Measurements from ENCODE around the gene RFXANK.
"Not testable (repeated sequence)": the region's sequence is repeated elsewhere in the genome, so short reads cannot be mapped to it uniquely, and the experiment has no call there.

Gene RFXANK, protein sequence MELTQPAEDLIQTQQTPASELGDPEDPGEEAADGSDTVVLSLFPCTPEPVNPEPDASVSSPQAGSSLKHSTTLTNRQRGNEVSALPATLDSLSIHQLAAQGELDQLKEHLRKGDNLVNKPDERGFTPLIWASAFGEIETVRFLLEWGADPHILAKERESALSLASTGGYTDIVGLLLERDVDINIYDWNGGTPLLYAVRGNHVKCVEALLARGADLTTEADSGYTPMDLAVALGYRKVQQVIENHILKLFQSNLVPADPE

DNA sequence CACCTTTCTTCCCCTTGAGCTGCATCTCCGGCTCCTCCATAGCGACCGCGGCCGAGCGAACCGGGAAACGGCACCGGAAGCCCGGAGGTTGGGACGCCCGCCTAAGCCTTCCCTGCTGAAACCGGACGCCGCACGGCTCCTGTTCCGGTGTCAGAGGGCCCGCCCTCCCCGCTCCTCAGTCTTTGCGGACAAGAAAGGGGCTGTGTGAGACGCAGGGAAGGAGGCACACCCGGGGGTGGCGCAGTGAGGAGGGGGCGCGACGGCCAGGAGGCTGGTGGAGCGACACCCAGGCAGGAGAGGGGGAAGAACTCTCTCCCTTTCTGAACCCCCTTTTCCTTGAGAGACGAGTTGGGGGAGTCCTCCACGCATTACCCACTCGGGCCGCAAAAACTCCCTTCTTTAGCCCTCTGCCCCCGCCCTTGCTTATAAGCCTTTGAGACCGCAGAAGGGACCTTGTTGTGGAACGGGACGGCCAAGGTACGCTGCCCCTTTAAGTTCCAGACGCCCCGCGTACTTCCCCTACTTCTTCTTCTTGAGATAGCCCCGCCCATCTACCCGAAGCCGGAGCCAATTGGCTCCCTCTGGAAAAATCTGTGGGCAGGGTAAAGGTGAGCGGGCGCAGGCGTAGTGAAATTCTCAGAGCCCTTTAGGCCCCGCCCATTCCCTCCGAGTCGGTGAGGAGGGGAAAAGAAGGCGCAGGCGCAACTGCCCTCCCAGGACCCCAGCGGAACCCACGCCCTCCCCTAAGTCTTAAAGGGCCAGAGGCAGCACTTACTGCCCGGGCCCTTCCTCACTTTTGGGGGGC, at the start of gene RFXANK, which contains the start of gene BORCS8:
Gene RFXANK (plus strand): TSS at position 181 of the 805 bp plus-strand sequence. CDS start 1,689 bp downstream, outside the sequence.
Gene BORCS8 (minus strand): TSS at position 75 of the 805 bp plus-strand sequence. CDS start 35 bp downstream, at position 40.
- DNase-seq: peak; percentile 99

DNA sequence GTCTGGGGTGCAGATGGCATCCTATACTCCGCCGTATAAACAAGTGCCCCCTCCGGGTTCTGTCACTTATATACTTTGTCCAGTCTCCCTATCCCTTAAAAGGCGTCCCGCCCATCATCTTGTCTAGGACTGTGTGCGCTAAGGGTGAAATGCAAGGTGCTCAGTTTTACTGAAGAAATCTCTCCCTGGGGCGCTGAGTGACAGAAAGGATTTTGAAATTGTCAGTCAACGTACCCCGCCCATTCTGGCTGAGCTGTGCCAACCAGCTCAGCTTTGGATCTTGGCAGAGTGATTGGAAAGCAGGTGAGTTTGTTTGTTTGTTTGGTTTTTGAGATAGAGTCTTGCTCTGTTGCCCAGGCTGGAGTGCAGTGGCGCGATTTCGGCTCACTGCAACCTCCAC, 49.7 kb upstream of the RFXANK start:
- DNase-seq: no peak

DNA sequence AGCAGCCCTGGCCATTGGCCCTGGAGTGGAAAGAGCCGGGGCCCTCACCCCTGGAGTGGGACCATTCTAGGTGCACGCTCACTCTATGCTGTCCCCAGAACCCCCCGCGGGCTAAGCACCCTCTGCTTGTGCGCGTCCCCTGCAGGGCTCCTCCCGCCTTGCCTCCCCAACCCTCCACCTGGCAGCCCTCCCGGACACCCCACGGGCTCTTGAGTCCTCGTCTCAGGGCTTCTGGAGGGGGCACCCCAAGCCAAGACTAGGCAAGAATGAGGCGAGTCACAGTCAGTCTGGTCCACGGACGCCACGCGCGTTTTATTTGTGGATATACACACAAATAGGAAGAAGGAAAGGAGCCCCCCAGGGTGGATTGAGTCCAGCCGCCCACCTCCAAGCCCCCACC, 46.8 kb upstream of the RFXANK start:
- DNase-seq: no peak

DNA sequence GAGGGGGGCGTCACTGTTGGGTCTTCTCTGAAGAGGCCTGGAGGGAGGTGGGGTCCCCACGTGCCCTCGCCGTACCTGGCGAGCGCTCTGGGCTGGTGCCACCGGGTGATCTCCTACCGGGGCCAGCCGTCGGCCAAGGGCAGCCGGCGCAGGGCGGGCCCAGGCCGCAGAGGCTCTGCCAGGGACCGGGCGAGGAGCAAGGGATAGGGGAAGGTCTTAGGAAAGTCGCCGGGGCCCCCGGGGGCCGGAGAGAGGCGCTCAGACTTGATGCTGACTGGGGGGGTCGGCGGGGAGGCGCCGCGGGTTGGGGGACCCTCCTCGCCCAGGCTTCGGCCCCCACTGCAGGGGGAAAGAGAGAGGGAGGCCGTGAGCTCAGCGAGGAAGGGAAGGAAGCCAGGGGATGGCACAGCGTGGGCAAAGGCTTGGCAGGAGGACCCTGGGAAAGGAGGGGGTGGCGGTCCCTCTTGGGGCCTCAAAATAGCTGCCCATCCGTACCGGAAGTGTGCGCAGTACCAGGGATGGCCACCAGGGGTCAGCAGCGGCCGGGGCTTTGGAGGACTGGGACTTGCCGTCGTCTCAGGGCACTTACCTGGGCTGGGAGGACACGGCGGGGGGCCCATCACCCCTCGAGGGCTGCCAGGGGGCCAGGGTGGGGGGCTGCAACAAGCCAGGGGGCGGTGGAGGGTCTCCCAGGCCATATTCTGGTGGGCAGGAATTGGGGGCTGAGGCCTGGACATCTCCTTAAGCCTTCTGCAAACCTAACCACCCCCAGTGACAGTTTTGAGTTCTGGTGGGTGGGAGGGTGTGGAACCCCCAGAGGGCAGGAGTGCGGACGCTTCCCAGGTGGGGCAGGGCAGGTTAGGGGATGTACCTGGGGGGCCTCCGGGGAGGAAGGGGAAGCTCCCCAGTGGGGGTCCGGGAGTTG, 46.1 kb upstream of the RFXANK start:
- DNase-seq: peak; percentile 79 to 86

DNA sequence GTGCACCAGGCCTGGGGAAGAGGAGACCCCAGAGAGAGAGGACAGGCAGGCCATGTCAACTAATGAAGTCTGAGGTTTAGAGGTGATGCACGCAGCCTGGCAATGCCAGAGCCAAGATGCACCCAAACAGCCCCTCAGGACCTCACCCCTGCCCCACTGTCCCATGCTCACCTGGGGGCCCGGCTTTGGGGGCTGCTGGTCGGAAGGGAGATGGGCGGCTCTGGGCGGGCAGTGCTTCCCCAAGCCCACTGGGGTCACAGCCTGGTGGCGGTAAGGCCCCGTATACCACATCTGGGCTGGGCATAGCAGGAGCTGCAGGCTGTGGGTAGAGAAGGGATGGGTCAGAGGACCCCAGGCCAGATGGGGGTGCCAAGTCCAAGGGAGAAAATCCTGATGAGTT, 45.2 kb upstream of the RFXANK start:
- no peak for DNase-seq

DNA sequence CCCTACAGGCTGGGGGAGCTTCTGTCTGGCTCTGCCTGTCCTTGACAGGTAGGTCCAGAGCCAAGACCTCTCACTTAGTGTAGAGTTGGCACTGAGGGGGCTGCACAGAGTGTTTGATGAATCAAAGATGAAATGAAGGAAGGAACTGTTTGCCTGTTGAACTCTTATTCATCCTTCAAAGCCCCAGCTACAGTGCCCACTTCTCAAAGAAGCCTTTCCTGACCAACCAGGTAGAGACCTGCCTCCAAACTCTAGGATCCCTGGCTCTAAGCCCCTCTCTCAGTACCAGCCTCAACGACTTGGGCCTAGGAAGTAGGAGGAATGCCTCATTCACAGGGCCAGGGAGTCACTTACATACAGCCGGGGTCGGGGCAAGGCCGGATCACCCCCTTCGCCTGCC, 44.7 kb upstream of the RFXANK start:
- DNase-seq: no peak

DNA sequence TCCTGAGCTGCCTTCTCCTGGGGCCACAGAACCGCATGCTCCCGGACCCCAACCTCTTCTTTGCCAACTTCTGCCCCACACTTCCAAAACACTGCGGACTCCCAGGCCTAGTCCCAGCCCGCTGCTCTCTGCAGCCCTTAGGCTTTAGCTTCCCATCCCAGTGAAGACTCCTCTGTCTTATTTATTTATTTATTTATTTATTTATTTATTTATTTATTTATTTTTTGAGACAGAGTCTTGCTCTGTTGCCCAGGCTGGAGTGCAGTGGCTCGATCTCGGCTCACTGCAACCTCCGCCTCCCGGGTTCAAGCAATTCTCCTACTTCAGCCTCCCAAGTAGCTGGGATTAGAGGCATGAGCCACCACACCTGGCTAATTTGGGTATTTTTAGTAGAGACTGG, 43.6 kb upstream of the RFXANK start:
- not testable (repeated sequence) for DNase-seq

DNA sequence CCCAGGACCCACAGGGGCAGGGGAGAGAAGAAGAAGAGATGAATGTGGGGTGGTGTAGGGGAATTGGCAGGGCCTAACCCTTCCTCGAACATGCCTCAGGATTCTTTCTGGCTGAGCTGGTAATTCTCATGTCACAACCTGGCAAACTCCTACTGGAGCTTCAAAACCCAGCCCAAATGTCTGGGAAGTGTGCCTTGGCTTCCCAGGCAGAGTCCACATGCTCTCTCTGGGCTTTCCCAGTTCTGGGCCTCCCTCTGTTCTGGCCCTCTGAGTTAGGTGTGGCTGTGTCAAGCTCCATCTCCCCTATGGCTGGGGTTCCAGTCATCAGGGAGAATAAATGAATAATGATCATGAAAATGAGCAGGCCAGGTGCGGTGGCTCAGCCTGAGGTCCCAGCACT, 42.6 kb upstream of the RFXANK start:
- DNase-seq: no peak

DNA sequence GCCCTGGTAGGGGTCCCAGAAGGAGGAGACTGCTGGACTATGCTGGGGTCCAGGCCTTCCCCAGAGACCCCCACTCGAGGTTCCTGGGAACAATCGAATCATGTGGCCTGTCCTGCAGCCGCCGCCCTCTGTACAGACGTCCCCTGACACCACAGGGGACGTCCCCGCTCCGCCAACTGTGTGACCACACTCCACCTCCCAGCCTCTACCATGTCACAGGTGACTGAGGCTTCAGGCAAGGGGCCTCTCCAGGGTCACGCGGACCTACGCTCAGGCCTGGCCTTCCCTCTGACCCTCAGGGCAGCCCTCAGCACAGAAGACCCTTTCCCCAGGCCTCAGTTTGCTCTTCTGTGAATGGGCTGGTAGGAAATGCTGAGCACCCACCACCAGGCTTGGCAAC, 40.6 kb upstream of the RFXANK start:
- no peak for DNase-seq

DNA sequence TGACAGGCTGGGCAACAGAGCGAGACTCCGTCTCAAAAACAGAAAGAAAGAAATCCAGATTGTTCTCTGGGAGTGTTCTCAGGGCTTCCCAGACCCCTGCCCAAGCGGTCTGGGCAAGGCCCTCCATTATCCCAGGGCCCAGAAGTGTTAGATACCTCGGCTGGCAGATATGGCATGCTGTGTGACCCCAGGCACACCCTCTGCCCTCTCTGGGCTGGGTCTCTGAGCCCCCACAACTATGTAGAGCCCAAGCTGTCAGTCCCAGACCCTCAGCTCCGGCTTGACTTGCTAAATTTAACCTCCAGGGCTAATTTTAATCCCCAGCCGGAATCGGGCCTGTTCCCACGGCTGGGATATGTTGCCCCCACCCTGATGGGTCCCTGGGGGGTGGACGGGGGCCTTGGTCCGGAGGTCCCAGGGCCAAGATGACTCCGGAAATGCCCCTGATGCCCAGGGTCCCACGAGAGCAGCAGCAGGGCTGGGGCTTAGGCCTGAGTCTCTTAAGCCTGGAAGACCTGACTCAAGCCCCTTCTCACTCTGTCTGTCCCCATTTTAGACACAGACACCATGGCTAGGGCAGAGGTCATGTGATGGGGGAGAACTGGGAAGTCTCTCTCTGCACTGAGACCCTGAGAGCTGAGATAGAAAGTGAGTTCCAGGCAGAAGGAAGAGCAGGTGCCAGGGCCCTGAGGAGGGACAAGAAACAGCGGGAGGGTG, 39.2 kb upstream of the RFXANK start:
- DNase-seq: no peak

DNA sequence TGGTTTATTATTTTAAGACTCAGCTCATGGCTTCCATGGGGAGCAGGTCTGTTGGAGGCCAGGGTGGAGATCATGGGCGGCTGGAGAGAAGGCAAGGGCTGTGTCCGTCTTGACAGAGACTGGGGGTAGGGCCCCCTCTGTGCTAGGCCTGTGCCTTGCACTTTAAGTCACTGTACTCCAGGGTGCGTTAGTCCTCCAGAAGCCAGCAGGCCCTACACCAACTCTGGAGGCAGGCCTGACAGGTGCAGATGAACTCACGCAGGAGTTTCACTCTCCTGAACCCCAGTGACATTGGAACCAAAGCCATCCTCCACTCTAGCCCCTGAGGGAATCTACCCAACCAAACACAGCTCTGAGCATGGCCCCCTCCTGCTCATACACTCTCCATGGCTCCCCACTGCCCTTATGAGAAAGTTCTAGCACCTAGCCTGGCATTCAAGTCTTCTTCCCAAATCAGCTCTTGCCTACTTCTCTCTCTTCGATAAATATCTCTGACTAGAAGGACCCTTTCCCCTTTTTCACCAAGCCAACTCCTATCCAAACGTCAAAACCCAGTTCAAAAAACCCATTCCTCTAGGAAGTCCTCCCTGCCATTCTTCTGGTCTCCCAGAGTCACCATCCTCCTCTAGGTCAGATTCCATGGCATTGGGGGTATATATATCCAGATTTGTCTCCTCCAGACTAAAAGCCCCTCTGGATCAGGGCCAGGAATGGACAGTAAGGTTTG, 37.1 kb upstream of the RFXANK start:
- DNase-seq: no peak

DNA sequence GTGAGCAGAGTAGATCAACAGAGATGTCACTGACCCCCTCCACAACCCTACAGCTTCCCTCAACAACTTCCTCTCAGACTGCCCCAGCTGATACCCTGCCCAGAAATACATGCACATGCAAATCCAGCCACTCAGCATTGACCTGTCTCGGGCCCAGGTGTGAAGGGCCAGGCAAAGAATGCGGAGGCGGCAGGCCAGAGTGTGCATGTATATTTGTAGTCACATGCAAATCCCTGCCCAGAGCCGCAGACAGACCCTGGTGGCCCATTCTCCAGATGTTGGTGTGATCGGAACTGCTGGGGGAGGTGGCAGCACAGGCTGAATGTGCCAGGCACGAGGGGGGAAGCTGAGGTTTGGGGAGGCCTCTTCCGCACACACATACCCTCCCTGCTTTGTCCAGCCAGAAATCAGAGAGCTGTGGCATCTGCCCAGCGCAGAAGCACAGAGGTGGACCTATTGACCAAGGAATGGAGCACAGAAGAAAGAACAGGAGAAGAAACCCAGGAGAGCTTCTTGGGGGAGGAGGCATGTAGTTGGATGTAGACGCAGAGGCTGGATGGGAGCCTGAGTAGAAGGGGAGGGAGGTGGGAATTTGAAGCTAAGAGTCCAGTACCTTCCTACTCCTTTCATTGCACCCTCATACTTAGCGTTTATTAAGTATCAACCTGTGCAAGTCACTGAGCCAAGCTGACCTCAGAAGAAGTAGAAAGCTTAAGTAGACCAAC, 36.4 kb upstream of the RFXANK start:
- DNase-seq: peak in 1 of 2 donors; percentile 13

DNA sequence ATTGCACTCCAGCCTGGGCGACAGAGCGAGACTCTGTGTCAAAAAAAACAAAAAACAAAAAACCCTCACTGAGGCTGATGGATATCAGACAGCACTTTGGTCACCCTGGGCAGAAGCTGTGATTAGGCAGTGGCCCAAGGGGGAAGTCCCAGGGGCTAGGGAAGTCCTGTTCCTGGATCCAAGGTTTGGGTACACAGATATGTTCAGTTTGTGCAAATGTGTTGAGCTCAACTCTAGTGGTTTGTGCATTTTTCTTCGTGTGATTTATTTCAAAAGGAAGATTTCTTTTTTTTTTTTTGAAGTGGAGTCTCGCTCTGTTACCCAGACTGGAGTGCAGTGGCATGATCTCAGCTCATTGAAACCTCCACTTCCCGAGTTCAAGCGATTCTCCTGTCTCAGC, 34.2 kb upstream of the RFXANK start:
- DNase-seq: no peak

DNA sequence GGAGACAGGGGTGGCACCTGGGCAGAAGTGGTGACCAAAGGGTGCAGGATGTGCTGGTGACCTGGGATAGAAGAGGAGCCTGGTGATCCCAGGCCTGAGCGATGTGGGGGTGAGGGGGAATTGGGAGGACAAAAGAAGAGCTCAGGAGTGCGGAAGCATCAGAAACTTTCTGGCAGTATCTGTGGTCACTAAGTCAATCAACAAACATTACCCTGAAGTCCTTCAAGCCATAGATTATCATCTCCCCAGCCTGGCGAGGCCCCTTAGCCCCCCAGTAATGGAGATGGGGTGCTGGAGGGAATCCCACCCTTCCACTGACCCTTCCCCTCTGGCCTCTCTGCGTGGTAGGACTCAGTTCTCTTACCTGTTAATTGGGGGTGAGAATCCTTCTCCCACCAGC, 32.5 kb upstream of the RFXANK start:
- no peak for DNase-seq

DNA sequence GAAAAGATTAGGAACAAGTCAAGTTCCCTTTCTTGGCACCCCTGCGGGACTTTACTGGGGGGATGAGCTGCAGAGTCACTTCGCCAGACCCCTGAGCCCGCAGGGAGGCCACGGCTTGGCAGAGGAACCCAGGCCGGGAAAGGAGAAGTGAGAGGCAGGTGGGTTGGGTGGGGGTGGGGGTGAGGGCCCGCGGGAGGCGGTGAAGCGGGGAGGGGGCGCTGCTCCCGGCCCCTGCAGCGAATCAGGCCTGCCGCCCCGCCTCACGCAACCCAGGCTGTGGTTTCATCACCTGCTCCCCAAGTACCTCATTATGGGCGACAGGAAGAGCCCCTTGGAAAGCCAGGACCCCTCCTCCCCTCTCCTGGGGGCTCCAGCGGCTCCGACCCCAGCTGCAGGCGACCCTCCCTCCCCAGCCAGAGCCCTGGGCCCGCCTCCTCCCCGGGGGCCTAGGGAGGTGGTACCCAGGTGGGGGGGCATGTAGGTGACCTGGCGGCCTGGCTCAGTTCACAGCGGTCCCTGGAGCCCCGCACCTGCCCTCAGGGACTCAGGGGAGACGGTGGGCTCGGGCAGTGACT, 31.5 kb upstream of the RFXANK start:
- peak in 1 of 2 donors; percentile 46 for DNase-seq

DNA sequence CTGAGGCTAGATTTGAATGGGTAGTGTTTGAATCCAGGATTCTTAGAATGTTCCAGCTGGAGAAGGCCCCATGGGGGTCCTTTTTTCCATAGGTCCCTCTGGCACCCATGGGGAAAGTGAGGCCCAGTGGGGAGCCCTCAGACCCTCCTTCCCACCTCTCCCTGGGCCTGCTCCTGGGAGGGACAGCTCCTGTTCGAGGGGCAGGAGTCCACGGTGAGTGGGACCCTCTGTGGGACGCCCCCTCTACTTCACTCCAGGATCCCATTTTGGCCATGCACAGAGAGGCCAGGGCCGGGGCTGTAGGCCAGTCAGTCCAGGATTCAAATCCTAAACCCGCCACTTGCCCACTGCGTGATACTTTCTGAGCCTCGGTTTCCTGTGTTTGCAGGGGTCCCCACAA, 29.6 kb upstream of the RFXANK start:
- DNase-seq: no peak

DNA sequence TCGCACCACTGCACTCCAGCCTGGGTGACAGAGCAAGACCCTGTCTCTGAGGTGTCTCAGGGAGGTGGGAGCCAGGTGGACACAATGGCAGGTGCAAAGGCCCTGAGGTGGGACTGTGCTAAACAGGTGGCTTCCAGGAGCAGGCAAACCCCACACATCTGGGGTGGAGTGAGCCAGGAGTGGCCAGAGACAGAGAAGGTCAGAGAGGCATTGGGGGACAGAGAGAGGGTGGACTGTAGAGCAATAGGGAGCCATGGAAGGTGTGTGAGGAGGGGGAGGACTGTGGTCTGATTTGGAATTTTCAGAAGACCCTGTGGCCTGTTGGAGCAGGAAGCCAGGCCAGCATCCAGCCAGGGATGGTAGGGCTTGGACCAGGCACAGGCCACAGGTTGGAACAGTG, 26.7 kb upstream of the RFXANK start:
- DNase-seq: no peak

DNA sequence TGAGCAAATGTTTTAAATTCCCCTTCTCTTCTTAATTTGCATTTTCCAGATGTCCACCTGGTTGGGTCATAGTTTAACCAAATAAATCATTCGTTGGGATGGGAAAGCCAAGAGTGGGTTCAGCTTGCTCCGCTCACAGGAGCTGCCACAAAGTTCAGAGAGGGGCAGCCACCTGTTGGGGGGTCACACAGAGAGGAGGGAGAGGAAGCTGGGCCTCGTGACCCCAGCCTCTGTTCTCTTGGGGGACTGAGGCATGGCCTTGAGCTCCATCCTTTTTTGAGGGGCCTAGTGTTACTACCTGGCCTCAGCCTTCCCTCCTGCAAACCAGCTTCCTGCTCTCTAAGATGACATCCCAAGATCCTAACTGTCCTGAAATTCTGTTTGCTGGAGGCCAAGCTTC, 24.4 kb upstream of the RFXANK start:
- no peak for DNase-seq

DNA sequence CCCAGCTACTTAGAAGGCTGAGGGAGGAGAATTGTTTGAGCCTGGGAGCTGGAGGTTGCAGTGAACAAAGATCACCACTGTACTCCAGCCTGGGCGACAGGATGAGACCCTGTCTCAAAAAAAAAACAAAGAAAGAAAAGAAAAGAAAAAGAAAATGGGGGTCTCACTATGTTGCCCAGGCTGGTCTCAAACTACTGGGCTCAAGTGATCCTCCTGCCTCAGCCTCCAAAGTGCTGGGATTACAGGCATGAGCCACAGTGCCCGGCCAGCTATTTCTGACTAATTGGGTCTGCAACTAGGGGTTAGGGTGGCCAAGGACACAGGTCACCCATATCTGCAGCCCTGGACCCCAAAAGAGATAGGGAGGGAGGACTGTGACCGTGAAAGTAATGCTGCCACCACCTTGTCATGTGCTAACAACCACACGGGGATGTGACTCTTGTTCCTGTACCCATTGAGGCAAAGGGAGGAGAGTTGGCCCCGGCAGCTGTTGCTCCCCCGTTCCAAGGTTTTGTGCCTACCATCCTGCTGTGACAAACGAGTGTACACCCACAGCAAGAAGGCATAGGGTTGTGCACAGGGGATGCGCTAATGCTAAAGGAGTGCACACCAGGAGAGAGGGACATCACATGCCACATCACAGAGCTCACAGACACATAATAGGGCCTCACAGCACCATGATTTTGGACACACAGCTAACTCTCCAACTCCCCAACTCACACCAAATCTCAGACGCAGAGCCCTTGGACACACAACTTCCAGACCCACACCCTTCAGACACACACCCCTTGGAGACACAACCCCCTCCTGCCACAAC, 22.6 kb upstream of the RFXANK start:
- DNase-seq: no peak
